Measurements from ENCODE around the gene PTCHD1.

GRCh38 chrX:23373129-23373804 is 38.6 kb downstream of the PTCHD1 start:
- no peak for TF ChIP-seq EZH2 (IDR thresholded peaks at IDR 0.05; ENCODE audit: low read length, unreplicated experiment)
- TF ChIP-seq EZH2phosphoT487 (IDR thresholded peaks at IDR 0.05; ENCODE audit: borderline replicate concordance, low read length) = no peak
